ENCODE measurements around the gene NEDD4. TPM values are rescaled to one million over a fixed set of nuclear protein-coding genes. Genes with fewer than 3 reads are reported as not detected.

The NEDD4 gene
- total and polyA plus RNA-seq, 3 donors from 2014 or later: 3.7 to 8.3 (median 6.4) TPM

DNA sequence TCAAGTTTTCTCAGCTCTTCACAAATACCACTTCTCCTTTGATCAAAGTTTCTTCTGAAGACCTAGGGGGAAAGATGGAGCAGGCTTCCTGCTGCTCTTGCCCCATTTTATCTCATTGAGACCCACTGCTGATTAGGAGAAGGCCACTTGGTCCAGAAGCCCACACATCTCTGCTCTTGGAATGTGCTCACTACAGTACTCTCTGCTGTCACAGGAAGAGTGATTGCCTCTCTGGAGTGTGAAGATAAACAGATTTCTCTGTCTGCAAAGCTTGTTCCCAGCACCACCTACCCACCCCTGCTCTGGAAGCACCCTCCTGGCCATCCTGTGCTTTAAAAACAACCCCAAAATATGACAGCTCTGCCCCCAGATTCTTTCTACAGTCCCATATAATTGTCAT lies 209.1 kb downstream of the NEDD4 start:
- H3K27ac ChIP-seq: no peak overlapping the region

DNA sequence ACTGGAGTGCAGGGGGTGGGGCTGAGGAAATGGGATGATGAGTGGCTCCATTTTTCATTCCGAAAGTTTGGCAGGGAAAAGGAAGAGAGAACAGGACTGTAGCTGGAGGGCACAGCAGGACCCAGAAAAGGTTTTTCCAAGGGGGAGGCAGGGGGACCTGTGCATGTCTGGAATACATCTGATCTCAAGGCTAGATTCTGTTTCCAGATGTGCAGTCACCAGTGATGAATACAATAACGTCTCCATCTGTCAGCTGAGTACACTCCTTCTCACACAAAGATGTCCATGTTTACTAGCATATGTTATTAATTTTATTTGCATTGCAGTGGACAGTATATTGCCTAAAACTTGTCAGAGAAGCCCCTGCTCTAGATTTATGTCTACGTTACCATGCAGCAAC lies 210.5 kb downstream of the NEDD4 start:
- Histone ChIP-seq H3K27me3 (no peaks in the 10 kb centered on the region), H3K36me3 (ENCODE audit: low read depth, missing control alignments) (no peaks in the 10 kb centered on the region), H3K9me3 (no peaks in the 10 kb centered on the region), H3K27ac (no peak overlapping the region), H3K4me3 (no peak overlapping the region), H3K4me1 (no peaks in the 10 kb centered on the region)
- TF ChIP-seq, protein P1, sequence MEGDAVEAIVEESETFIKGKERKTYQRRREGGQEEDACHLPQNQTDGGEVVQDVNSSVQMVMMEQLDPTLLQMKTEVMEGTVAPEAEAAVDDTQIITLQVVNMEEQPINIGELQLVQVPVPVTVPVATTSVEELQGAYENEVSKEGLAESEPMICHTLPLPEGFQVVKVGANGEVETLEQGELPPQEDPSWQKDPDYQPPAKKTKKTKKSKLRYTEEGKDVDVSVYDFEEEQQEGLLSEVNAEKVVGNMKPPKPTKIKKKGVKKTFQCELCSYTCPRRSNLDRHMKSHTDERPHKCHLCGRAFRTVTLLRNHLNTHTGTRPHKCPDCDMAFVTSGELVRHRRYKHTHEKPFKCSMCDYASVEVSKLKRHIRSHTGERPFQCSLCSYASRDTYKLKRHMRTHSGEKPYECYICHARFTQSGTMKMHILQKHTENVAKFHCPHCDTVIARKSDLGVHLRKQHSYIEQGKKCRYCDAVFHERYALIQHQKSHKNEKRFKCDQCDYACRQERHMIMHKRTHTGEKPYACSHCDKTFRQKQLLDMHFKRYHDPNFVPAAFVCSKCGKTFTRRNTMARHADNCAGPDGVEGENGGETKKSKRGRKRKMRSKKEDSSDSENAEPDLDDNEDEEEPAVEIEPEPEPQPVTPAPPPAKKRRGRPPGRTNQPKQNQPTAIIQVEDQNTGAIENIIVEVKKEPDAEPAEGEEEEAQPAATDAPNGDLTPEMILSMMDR (IDR thresholded peaks at IDR 0.05): no peak
- no peak for TF ChIP-seq POLR2A (IDR thresholded peaks at IDR 0.05)
- intact Hi-C loops (cut with DNase I; ENCODE audit: low total_unique reads): no loop called here
- DNase-seq: no peak
- WGBS, 2 donors: 74 to 77% methylated on average over 3 of the region's 3 CpGs

More for the DNA sequence above, 209.1 kb downstream of the NEDD4 start:
- Histone ChIP-seq H3K4me3 (no peak overlapping the region), H3K9me3 (no peaks in the 10 kb centered on the region), H3K27me3 (no peaks in the 10 kb centered on the region), H3K36me3 (ENCODE audit: low read depth, missing control alignments) (no peaks in the 10 kb centered on the region), H3K4me1 (no peaks in the 10 kb centered on the region)
- TF ChIP-seq, protein P1 (IDR thresholded peaks at IDR 0.05): no peak
- TF ChIP-seq POLR2A (IDR thresholded peaks at IDR 0.05): no peak
- intact Hi-C loops (cut with DNase I; ENCODE audit: low total_unique reads): no loop called here
- no peak for DNase-seq

DNA sequence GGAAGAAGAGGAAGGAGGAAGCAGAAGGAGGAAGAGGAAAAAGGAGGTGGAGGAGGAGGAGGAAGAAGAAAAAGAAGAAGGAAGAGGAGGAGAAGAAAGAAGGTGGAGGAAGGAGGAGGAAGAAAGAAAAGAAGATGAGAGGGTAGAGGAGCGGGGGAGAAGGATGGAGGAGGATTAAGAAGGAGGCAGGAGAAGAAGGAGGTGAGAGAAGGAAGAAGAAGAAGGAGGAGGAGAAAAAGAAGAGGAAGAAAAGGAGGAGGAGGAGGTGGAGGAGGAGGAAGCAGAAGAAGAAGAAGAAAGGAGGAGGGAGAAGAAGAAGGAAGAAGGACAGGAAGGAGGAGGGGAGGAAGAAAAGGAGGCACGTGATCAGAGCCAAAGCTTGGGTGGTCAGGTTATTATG lies 213.1 kb downstream of the NEDD4 start:
- H3K27me3 ChIP-seq: no peaks in the 10 kb centered on the region
- WGBS, 2 donors: 65 to 67% methylated on average over 1 of the region's 2 CpGs
- H3K9me3 ChIP-seq: no peaks in the 10 kb centered on the region
- no peaks in the 10 kb centered on the region for H3K36me3 ChIP-seq (ENCODE audit: low read depth, missing control alignments)
- no peak for DNase-seq
- H3K4me3 ChIP-seq: no peak overlapping the region
- no peaks in the 10 kb centered on the region for H3K4me1 ChIP-seq
- no peak overlapping the region for H3K27ac ChIP-seq
- TF ChIP-seq, protein P1 (IDR thresholded peaks at IDR 0.05): no peak
- no peak for TF ChIP-seq POLR2A (IDR thresholded peaks at IDR 0.05)
- intact Hi-C loops (cut with DNase I; ENCODE audit: low total_unique reads): no loop called here

DNA sequence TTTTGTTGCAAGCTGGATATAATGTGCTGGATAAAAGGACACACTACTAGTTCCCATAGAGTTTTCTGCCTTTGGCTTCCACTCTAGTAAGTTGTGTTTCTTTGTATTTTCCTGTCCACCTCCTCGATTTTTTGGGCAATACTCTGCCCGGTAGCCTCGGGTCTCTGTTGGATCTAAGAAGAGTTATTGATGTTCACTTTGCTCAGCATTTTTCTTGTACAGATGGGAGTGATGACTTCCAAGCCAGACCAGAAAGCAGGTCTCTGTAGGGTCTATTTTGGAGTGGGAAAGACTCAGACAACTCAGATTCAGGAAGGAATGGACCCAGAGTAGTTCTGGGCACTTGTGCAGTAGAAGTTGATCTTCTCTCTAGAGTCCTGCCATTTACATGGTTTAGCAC lies 214.5 kb downstream of the NEDD4 start:
- no peaks in the 10 kb centered on the region for H3K9me3 ChIP-seq
- no peak overlapping the region for H3K4me3 ChIP-seq
- H3K36me3 ChIP-seq (ENCODE audit: low read depth, missing control alignments): no peaks in the 10 kb centered on the region
- intact Hi-C loops (cut with DNase I; ENCODE audit: low total_unique reads): no loop called here
- H3K27ac ChIP-seq: no peak overlapping the region
- no peaks in the 10 kb centered on the region for H3K27me3 ChIP-seq
- no peaks in the 10 kb centered on the region for H3K4me1 ChIP-seq
- WGBS, 2 donors: 76 to 78% methylated on average over 3 of the region's 3 CpGs
- DNase-seq: no peak
- TF ChIP-seq, protein P1 (IDR thresholded peaks at IDR 0.05): no peak

Small RNA genes lying within 50 kb of the gene (small RNA-seq; reads per million reads assigned to genes)
- gene RN7SL568P: 0 reads per million in 2 donors

Data from testis (tissue), 3 donors.